HepG2 (cell line): ENCODE data around the gene DMRTB1. TPM values are rescaled to one million over a fixed set of nuclear protein-coding genes. Genes with fewer than 3 reads are reported as not detected.

Experiments used
- ATAC-seq: fragments of 200-7000 bp; cut with Tn5 transposase; 3 replicates; pipeline ENCODE4 v1.9.1; 2020; ENCODE audit warnings: mild to moderate bottlenecking, moderate library complexity
- BruUV-seq: library from RNA; stranded (reverse); fragments of 400-500 nt; replicated peaks from 2 replicates; lab custom pipeline; 2021; lab: Mats Ljungman, UMichigan
- CTCF ChIA-PET: fragments of 300-600 bp; formaldehyde crosslinking; extraction: SDS; loops from one replicate; lab custom pipeline; 2021; ENCODE audit warnings: low total read pairs, inconsistent platforms, low intra/inter-chr PET ratio; lab: Yijun Ruan, JAX
- POLR2A ChIA-PET: fragments of 350-600 bp; sonication (Branson Sonifier 250); formaldehyde crosslinking; loops from one replicate; lab custom pipeline; 2020; ENCODE audit warnings: antibody characterized with exemption, inconsistent platforms; lab: Yijun Ruan, JAX
- DNase-seq: peaks from one replicate; pipeline ENCODE4 v3.0.0-alpha.2; 2015; ENCODE audit warnings: low spot score
- FAIRE-seq: peaks from 3 replicates; lab custom pipeline; 2011; peaks lifted over from hg19 to GRCh38; lab: Jason Lieb, UNC
- H2AFZ ChIP-seq: one replicate; pipeline ENCODE4 v1.6.1; 2011; ENCODE audit warnings: low read length, inconsistent platforms
- H3K27ac ChIP-seq: fragments of 300-600 bp; 3 replicates; pipeline ENCODE4 v1.8.0; 2011; ENCODE audit warnings: mixed run types, mild to moderate bottlenecking, mixed read lengths, low read length, inconsistent platforms; ENCODE audit not compliant: insufficient read depth; ENCODE audit errors: extremely low read length
- H3K27me3 ChIP-seq, 2 experiments: fragments of 200-600 bp in 1 of 2; 2 replicates in 1 of 2; 3 replicates in 1 of 2; pipeline versions ENCODE4 v1.6.0 to v1.8.0; 2011; ENCODE audit warnings: low read length in 2 of 2, mild to moderate bottlenecking in 2 of 2, moderate library complexity in 2 of 2, inconsistent platforms in 1 of 2; ENCODE audit not compliant: insufficient read depth in 2 of 2, control insufficient read depth in 1 of 2
- H3K36me3 ChIP-seq, 2 experiments: fragments of 200-600 bp in 1 of 2; replicated peaks in 1 of 2; 2 replicates in 1 of 2; 3 replicates in 1 of 2; pipeline versions ENCODE4 v1.5.1 to v1.8.0; 2011; ENCODE audit warnings: low read length in 2 of 2, inconsistent platforms in 1 of 2; ENCODE audit not compliant: insufficient read depth in 2 of 2, control insufficient read depth in 1 of 2
- H3K4me1 ChIP-seq: 2 replicates; pipeline ENCODE4 v1.5.1; 2012; ENCODE audit warnings: low read length, inconsistent platforms; ENCODE audit not compliant: insufficient read depth
- H3K4me2 ChIP-seq: 2 replicates; pipeline ENCODE4 v1.6.0; 2011; ENCODE audit warnings: low read depth, low read length, inconsistent platforms
- H3K4me3 ChIP-seq, 3 experiments: fragments of 200-600 bp in 1 of 3; sonication (generic), shearing (Covaris generic) in 1 of 3; replicated peaks in 1 of 3; 2 replicates each; pipeline ENCODE4 v1.5.1; 2011 to 2016; ENCODE audit warnings: low read length in 3 of 3, inconsistent platforms in 2 of 3, low read depth in 2 of 3, mild to moderate bottlenecking in 2 of 3, control low read depth in 1 of 3, mixed read lengths in 1 of 3; ENCODE audit not compliant: insufficient read depth in 1 of 3
- H3K79me2 ChIP-seq: one replicate; pipeline ENCODE4 v1.6.1; 2011; ENCODE audit warnings: low read length, inconsistent platforms; ENCODE audit not compliant: insufficient read depth
- H3K9ac ChIP-seq: 2 replicates; pipeline ENCODE4 v1.6.0; 2011; ENCODE audit warnings: mild to moderate bottlenecking, low read depth, low read length, inconsistent platforms; ENCODE audit not compliant: insufficient read depth
- H3K9me3 ChIP-seq: 2 replicates; pipeline ENCODE4 v1.5.1; 2012; ENCODE audit warnings: mild to moderate bottlenecking, low read length
- H4K20me1 ChIP-seq: 2 replicates; pipeline ENCODE4 v1.6.0; 2011; ENCODE audit warnings: inconsistent platforms, mild to moderate bottlenecking, low read length, moderate library complexity; ENCODE audit not compliant: insufficient read depth
- ATF7 ChIP-seq, 2 experiments: fragments of 450-650 bp in 1 of 2; sonication (generic) in 1 of 2; formaldehyde crosslinking in 1 of 2; IDR thresholded peaks; 2 replicates each; pipeline versions ENCODE4 v1.4.0 to v1.6.1; 2016 to 2020; ENCODE audit warnings: antibody characterized with exemption in 1 of 2, mild to moderate bottlenecking in 1 of 2, missing genetic modification reagents in 1 of 2
- MAFG ChIP-seq: sonication (generic); formaldehyde crosslinking; IDR thresholded peaks from 2 replicates; pipeline ENCODE4 v1.5.1; 2020; ENCODE audit warnings: mild to moderate bottlenecking, missing genetic modification reagents
- WGBS: methylation state at CpG from one replicate; pipeline ENCODE4 v1.1.6; 2017; ENCODE audit warnings: low lambda C conversion rate; 5-methylcytosine and 5-hydroxymethylcytosine counted together
- in situ Hi-C: cut with HindIII; loops from 2 replicates; pipeline ENCODE4 v1.10.0; 2017; ENCODE audit warnings: low pct_unique_long_range_greater_than_20kb; ENCODE audit not compliant: extremely low pct_ligation_motif_present
- intact Hi-C: fragments of 100-400 bp; cut with micrococcal nuclease; formaldehyde crosslinking; loops from one replicate; pipeline ENCODE4 v1.10.0; 2022; ENCODE audit not compliant: unreplicated experiment
- polyA plus RNA-seq, 8 experiments: library from polyadenylated mRNA; depleted of rRNA in 3 of 8; stranded (reverse) in 7 of 8; unstranded in 1 of 8; fragments of >200 nt; fragmentation: Illumina TruSeq in 4 of 8; extraction: Trizol in 4 of 8; gene quantifications; 2 replicates each; pipeline versions ENCODE4 v1.2.1 to v1.2.3, GENCODE V29; 2011 to 2016; ENCODE audit warnings: low read depth in 4 of 8, missing spikeins in 1 of 8, mixed read lengths in 1 of 8; ENCODE audit not compliant: insufficient read depth in 1 of 8
- total RNA-seq, 5 experiments: library from RNA; depleted of rRNA; stranded (reverse); fragments of >200 nt; fragmentation: Illumina TruSeq; extraction: Trizol; gene quantifications; 2 replicates each; pipeline ENCODE4 v1.2.3, GENCODE V29; 2016; ENCODE audit warnings: low read depth in 1 of 5
- TF ChIP-seq, protein P1 (sequence below): sonication (generic); formaldehyde crosslinking; conservative IDR thresholded peaks from 2 replicates; pipeline ENCODE4 v1.8.1; 2023; ENCODE audit warnings: missing genetic modification reagents

The DMRTB1 gene
- total and polyA plus RNA-seq, 2 of the 13 experiments (the other 11 are each of a cell fraction or from before 2014, with no cell fraction given), result not detected

DNA sequence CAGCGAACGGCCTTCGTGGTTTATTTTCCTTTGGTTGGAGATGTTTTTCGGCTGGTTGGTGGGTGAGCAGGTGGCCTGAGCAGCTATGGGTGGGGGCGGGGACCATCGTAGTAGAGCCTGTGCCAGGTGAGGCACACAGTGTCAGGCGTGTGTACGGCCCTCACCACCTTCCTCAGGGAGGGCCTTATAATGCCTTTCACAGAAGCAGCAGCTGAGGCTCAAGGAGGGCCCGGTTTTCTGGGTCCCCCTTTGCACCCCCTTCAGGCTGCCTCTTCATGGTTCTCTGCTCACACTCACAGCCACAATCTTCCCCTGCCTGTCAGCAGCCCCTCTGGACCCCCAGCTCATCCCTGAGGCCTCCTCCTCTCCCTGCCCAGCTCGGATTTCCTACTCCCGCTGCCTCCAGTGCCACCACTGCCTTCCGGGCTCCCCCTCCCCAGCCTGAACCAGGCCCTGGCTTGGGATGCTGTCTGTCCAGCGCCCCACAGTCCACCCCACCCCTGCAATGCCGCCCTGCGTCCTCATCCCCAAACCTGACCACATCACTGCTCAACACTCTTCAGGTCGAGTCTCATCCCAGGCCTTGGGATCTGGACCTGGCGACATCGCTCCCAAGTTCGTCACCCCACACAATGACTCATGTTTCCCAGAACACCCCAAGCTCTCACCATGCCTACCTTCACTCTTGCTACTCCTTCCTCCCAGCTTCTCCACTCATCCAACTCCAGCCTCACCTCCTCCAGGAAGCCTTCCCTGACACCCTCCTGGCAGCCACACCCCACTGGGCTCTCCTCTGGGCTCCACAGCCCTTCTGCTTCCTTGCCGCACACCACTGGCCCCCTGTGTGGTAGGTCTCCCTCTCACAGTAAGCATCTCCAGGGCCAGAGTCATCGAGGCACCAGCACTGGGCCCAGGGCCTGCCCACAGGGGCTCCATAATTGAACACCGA lies 53.9 kb downstream of the DMRTB1 start (continued):
- TF ChIP-seq, protein P1, sequence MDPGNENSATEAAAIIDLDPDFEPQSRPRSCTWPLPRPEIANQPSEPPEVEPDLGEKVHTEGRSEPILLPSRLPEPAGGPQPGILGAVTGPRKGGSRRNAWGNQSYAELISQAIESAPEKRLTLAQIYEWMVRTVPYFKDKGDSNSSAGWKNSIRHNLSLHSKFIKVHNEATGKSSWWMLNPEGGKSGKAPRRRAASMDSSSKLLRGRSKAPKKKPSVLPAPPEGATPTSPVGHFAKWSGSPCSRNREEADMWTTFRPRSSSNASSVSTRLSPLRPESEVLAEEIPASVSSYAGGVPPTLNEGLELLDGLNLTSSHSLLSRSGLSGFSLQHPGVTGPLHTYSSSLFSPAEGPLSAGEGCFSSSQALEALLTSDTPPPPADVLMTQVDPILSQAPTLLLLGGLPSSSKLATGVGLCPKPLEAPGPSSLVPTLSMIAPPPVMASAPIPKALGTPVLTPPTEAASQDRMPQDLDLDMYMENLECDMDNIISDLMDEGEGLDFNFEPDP (CRISPR knock-in tag), result no peak

DNA sequence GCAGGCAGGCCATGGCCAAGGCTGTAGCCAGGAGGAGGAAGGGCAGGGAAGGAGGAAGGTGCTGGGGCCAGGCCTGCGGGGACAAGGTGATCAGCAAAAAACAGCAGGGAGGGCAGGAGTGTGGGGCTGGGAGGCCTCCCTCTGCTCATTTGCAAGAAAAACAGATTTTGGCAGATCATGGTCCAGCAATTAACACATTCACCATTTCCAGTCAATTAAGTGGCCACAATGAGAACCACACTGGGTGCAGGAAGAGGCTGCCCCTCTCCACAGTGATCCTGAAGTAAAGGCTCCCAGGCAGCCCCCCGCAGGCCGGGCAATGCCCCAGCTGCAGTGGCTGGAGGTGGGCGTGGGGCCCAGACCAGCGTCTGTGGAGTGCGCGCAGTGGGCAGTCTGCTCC lies 54.6 kb downstream of the DMRTB1 start:
- H4K20me1 ChIP-seq, result no peaks in the 10 kb centered on the region
- no peak overlapping the region for H3K27ac ChIP-seq
- WGBS, result 6% methylated on average over 1 of the region's 7 CpGs
- CTCF ChIA-PET, result no interaction called here
- no peaks in the 10 kb centered on the region for H3K9me3 ChIP-seq
- no peaks in the 10 kb centered on the region for H3K36me3 ChIP-seq
- no peak overlapping the region for H3K4me3 ChIP-seq
- H3K4me2 ChIP-seq, result no peak overlapping the region
- ATAC-seq (no peak), DNase-seq (no peak), FAIRE-seq (no peak)
- no peak for TF ChIP-seq ATF7 (IDR thresholded peaks at IDR 0.05)
- TF ChIP-seq ATF7 (CRISPR knock-in tag; IDR thresholded peaks at IDR 0.05), result no peak
- no peak for TF ChIP-seq MAFG (CRISPR knock-in tag)
- in situ Hi-C loops (no loop called here), intact Hi-C loops (no loop called here)
- no TSS peak for BruUV-seq
- H3K79me2 ChIP-seq, result no peaks in the 10 kb centered on the region
- H2AFZ ChIP-seq, result no peak overlapping the region
- no peaks in the 10 kb centered on the region for H3K4me1 ChIP-seq
- H3K9ac ChIP-seq, result no peak overlapping the region
- POLR2A ChIA-PET, result no interaction called here
- peaks cover 13 to 40% of the 10 kb centered on the region in 2 experiments for H3K27me3 ChIP-seq
